ENCODE results near the gene CHST12. TPM values are rescaled to one million over a fixed set of nuclear protein-coding genes. Genes with fewer than 3 reads are reported as not detected.

CHST12 gene
- total and polyA plus RNA-seq, 10 of the 15 experiments (the other 5 are each of a cell fraction or from before 2014, with no cell fraction given): 0.05 to 14.2 (median 3.3) TPM

- Histone ChIP-seq H4K20me1 (ENCODE audit: control insufficient read depth, insufficient read depth) (0 out of 2 replicates have a peak, but pooled peaks cover 3% of the 10 kb centered on the region), H3K4me2 (ENCODE audit: control insufficient read depth, insufficient read depth) (no peak overlapping the region), H3K9ac (ENCODE audit: control insufficient read depth, insufficient read depth, low read length) (no peak overlapping the region), H3K4me1 (ENCODE audit: control insufficient read depth, insufficient read depth, low read length) (no peaks in the 10 kb centered on the region), H2AFZ (ENCODE audit: control insufficient read depth, low read depth, low read length) (no peak overlapping the region), H3K27ac (ENCODE audit: control insufficient read depth, insufficient read depth) (no peak overlapping the region), H3K27me3 (replicated peaks in 1 of 2; ENCODE audit: control insufficient read depth in 2 of 2, insufficient read depth in 2 of 2, low read length in 1 of 2) (no peaks in the 10 kb centered on the region), H3K79me2 (ENCODE audit: control insufficient read depth, insufficient read depth, low read length) (no peaks in the 10 kb centered on the region), H3K4me3 (no peak overlapping the region), H3K36me3 (ENCODE audit: control insufficient read depth in 2 of 2, insufficient read depth in 2 of 2, low read length in 1 of 2) (peaks cover 0 to 13% of the 10 kb centered on the region in 2 experiments; a peak in 3 of 4 replicates), H3K9me3 (replicated peaks; ENCODE audit: control insufficient read depth, insufficient read depth, low read length) (no peaks in the 10 kb centered on the region)
- SMC1A ChIA-PET (ENCODE audit: uncharacterized antibody, unreplicated experiment): no interaction called here
- intact Hi-C loops (cut with micrococcal nuclease; ENCODE audit: unreplicated experiment): no loop called here
- CTCF ChIA-PET: interaction anchor here (1.5 kb wide), 2 partner anchors 10 to 13 kb away, joined by 3 to 4 read pairs; no protein-coding TSS in a partner anchor
- no TSS peak for BruUV-seq (replicated peaks)
- RAD21 ChIA-PET (ENCODE audit: unreplicated experiment): interaction anchor here (0.7 kb wide), 1 partner anchor 407 kb away, joined by 3 read pairs; no protein-coding TSS in a partner anchor
- TF ChIP-seq ZSCAN29 (IDR thresholded peaks at IDR 0.05): no peak
- TF ChIP-seq SPI1 (IDR thresholded peaks at IDR 0.05; ENCODE audit: borderline replicate concordance, insufficient read depth, low read depth, low read length): peak; percentile 56; the same call in 1 of the 2 replicates
- 0 out of 2 replicates have a peak, but pooled peaks have one; percentile 43 for TF ChIP-seq ZNF384 (IDR thresholded peaks at IDR 0.05; ENCODE audit: borderline replicate concordance, low read depth, low read length)
- peak; percentile 49; the same call in 1 of the 2 replicates for TF ChIP-seq MTA2 (IDR thresholded peaks at IDR 0.05; ENCODE audit: low read depth)
- TF ChIP-seq ESRRA (IDR thresholded peaks at IDR 0.05; ENCODE audit: low read length): 0 out of 2 replicates have a peak, but pooled peaks have one; percentile 20
- no peak for TF ChIP-seq ZNF217 (IDR thresholded peaks at IDR 0.05)
- WGBS (ENCODE audit: insufficient coverage, insufficient replicate concordance, low lambda C conversion rate, missing lambda C conversion rate): 66% methylated on average over 5 of the region's 5 CpGs
- POLR2A ChIA-PET: interaction anchor here (0.8 kb wide), 1 partner anchor 89 kb away, joined by 3 read pairs; no protein-coding TSS in a partner anchor
- DNase-seq (ENCODE audit: low read depth, low spot score): no peak
- in situ Hi-C loops (cut with MboI): no loop called here
- no peak for FAIRE-seq
- ATAC-seq: peak; percentile 50
Measured at GRCh38 chr7:2441430-2442058, 38.1 kb downstream of the CHST12 start.

GRCh38 chr7:2443491-2443890 lies 40.1 kb downstream of the CHST12 start:
- TF ChIP-seq SIN3A (IDR thresholded peaks at IDR 0.05; ENCODE audit: low read depth, low read length): no peak
- TF ChIP-seq SUPT20H (IDR thresholded peaks at IDR 0.05; ENCODE audit: borderline replicate concordance, control insufficient read depth, low read depth, low read length): no peak
- TF ChIP-seq NKRF (conservative IDR thresholded peaks at IDR 0.05): no peak
- TF ChIP-seq YBX1 (IDR thresholded peaks at IDR 0.05): no peak
- no peak for TF ChIP-seq CHD2 (IDR thresholded peaks at IDR 0.05; ENCODE audit: borderline replicate concordance, low read depth, low read length)
- TF ChIP-seq ZNF384 (IDR thresholded peaks at IDR 0.05; ENCODE audit: borderline replicate concordance, low read depth, low read length): no peak
- no peak for TF ChIP-seq RB1 (IDR thresholded peaks at IDR 0.05; ENCODE audit: borderline replicate concordance)
- no peak for TF ChIP-seq HDAC2 (IDR thresholded peaks at IDR 0.05)
- TF ChIP-seq STAT1 (conservative IDR thresholded peaks at IDR 0.05): no peak
- no peak for TF ChIP-seq YY1 (IDR thresholded peaks at IDR 0.05; ENCODE audit: low read depth, low read length)
- no peak for TF ChIP-seq BACH1 (IDR thresholded peaks at IDR 0.05; ENCODE audit: borderline replicate concordance)
- FAIRE-seq (no peak), DNase-seq (ENCODE audit: low read depth, low spot score) (no peak), ATAC-seq (no peak)
- no TSS peak for BruUV-seq (replicated peaks)
- peaks cover 0 to 2% of the 10 kb centered on the region in 2 experiments; a peak in 2 of 4 replicates for H3K36me3 ChIP-seq (ENCODE audit: control insufficient read depth in 2 of 2, insufficient read depth in 2 of 2, low read length in 1 of 2)
- H3K9ac ChIP-seq (ENCODE audit: control insufficient read depth, insufficient read depth, low read length): no peak overlapping the region
- no peak overlapping the region for H3K27ac ChIP-seq (ENCODE audit: control insufficient read depth, insufficient read depth)
- no peak overlapping the region for H2AFZ ChIP-seq (ENCODE audit: control insufficient read depth, low read depth, low read length)
- H3K79me2 ChIP-seq (ENCODE audit: control insufficient read depth, insufficient read depth, low read length): no peaks in the 10 kb centered on the region
- in situ Hi-C loops (cut with MboI): no loop called here
- no peak overlapping the region for H3K4me2 ChIP-seq (ENCODE audit: control insufficient read depth, insufficient read depth)
- no peaks in the 10 kb centered on the region for H3K9me3 ChIP-seq (replicated peaks; ENCODE audit: control insufficient read depth, insufficient read depth, low read length)
- 92% methylated on average over 9 of the region's 9 CpGs for WGBS (ENCODE audit: insufficient coverage, insufficient replicate concordance, low lambda C conversion rate, missing lambda C conversion rate)
- H3K27me3 ChIP-seq (replicated peaks in 1 of 2; ENCODE audit: control insufficient read depth in 2 of 2, insufficient read depth in 2 of 2, low read length in 1 of 2): no peaks in the 10 kb centered on the region
- ChIA-PET POLR2A (no interaction called here), CTCF (no interaction called here), RAD21 (ENCODE audit: unreplicated experiment) (no interaction called here), SMC1A (ENCODE audit: uncharacterized antibody, unreplicated experiment) (no interaction called here)
- H4K20me1 ChIP-seq (ENCODE audit: control insufficient read depth, insufficient read depth): 0 out of 2 replicates have a peak, but pooled peaks cover 3% of the 10 kb centered on the region
- H3K4me1 ChIP-seq (ENCODE audit: control insufficient read depth, insufficient read depth, low read length): no peaks in the 10 kb centered on the region
- intact Hi-C loops (cut with micrococcal nuclease; ENCODE audit: unreplicated experiment): no loop called here
- no peak overlapping the region for H3K4me3 ChIP-seq

All from GM12878 (cell line).